Measurements from ENCODE around the gene CLTCL1.

CLTCL1 gene

GRCh38 chr22:19179497-19180048 lies 111.9 kb downstream of the CLTCL1 start:
- peak; percentile 34 for DNase-seq (ENCODE audit: low read depth, low spot score)
- H3K27ac ChIP-seq: peak overlapping the region; percentile 79

GRCh38 chr22:19178657-19179496 lies 112.6 kb downstream of the CLTCL1 start, which contains the start of gene SLC25A1:
TSS of gene SLC25A1 (minus strand) at chr22:19178736. CDS start at chr22:19178673, 63 bp downstream.
- H3K27ac ChIP-seq: peak within 1 kb of the TSS; percentile 79
- peak; percentile 6 for DNase-seq (ENCODE audit: low read depth, low spot score)

- no peak for DNase-seq (ENCODE audit: low read depth, low spot score)
- peak overlapping the region; percentile 79 for H3K27ac ChIP-seq
Observed at GRCh38 chr22:19178065-19178656, 113.4 kb downstream of the CLTCL1 start.

- DNase-seq (ENCODE audit: low read depth, low spot score): no peak
- H3K27ac ChIP-seq: peak overlapping the region; percentile 79
Observed at GRCh38 chr22:19177164-19178064, 114.1 kb downstream of the CLTCL1 start.

GRCh38 chr22:19176732-19177131 lies 114.8 kb downstream of the CLTCL1 start:
- H3K27ac ChIP-seq: no peak overlapping the region
- DNase-seq (ENCODE audit: low read depth, low spot score): no peak

GRCh38 chr22:19176175-19176643 lies 115.3 kb downstream of the CLTCL1 start:
- no peak for DNase-seq (ENCODE audit: low read depth, low spot score)
- H3K27ac ChIP-seq: no peak overlapping the region

GRCh38 chr22:19175602-19176174 lies 115.8 kb downstream of the CLTCL1 start:
- DNase-seq (ENCODE audit: low read depth, low spot score): no peak
- peak overlapping the region; percentile 59 for H3K27ac ChIP-seq

- peak overlapping the region; percentile 59 for H3K27ac ChIP-seq
- no peak for DNase-seq (ENCODE audit: low read depth, low spot score)
Observed at GRCh38 chr22:19175026-19175601, 116.4 kb downstream of the CLTCL1 start.

GRCh38 chr22:19174106-19175025 lies 117.2 kb downstream of the CLTCL1 start:
- DNase-seq (ENCODE audit: low read depth, low spot score): no peak
- peak overlapping the region; percentile 59 for H3K27ac ChIP-seq

- peak overlapping the region; percentile 59 for H3K27ac ChIP-seq
Observed at GRCh38 chr22:19173047-19174035, 118.2 kb downstream of the CLTCL1 start.

GRCh38 chr22:19172213-19173046 lies 119.1 kb downstream of the CLTCL1 start:
- no peak for DNase-seq (ENCODE audit: low read depth, low spot score)
- H3K27ac ChIP-seq: peak overlapping the region; percentile 68

More at GRCh38 chr22:19173047-19174035, 118.2 kb downstream of the CLTCL1 start:
- DNase-seq (ENCODE audit: low read depth, low spot score): no peak

GRCh38 chr22:19169947-19170318 lies 121.6 kb downstream of the CLTCL1 start:
- H3K27ac ChIP-seq: no peak overlapping the region
- DNase-seq (ENCODE audit: low read depth, low spot score): no peak

- no peak overlapping the region for H3K27ac ChIP-seq
- DNase-seq (ENCODE audit: low read depth, low spot score): no peak
Observed at GRCh38 chr22:19169002-19169946, 122.2 kb downstream of the CLTCL1 start.

- H3K27ac ChIP-seq: no peak overlapping the region
- DNase-seq (ENCODE audit: low read depth, low spot score): no peak
Observed at GRCh38 chr22:19168088-19168890, 123.2 kb downstream of the CLTCL1 start.
